SU-DHL-6 (cell line): ENCODE data around the gene GSTO2.
A peak's percentile ranks its signal among the peaks of the same experiment; 100 is the strongest.

Experiments
- H2AFZ ChIP-seq: fragments of 200-600 bp; sonication (generic); 2 replicates; pipeline ENCODE4 v1.6.1; 2014; ENCODE audit warnings: low read depth, mild to moderate bottlenecking, moderate library complexity, mixed read lengths, antibody characterized with exemption, low read length; ENCODE audit not compliant: severe bottlenecking
- H3F3A ChIP-seq: fragments of 200-600 bp; shearing (Covaris generic); 2 replicates; pipeline ENCODE4 v1.6.0; 2016; ENCODE audit warnings: antibody characterized with exemption, mild to moderate bottlenecking; ENCODE audit not compliant: insufficient read depth
- H3K27ac ChIP-seq: fragments of 200-600 bp; sonication (generic); 2 replicates; pipeline ENCODE4 v1.5.1; 2016; ENCODE audit warnings: low read depth, mild to moderate bottlenecking, low read length, moderate library complexity, mixed read lengths
- H3K27me3 ChIP-seq: fragments of 200-600 bp; sonication (generic), shearing (Covaris generic); 2 replicates; pipeline ENCODE4 v1.6.0; 2014; ENCODE audit warnings: mild to moderate bottlenecking, low read length
- H3K36me3 ChIP-seq: fragments of 200-600 bp; sonication (generic); 2 replicates; pipeline ENCODE4 v1.6.1; 2014; ENCODE audit warnings: mild to moderate bottlenecking, low read length, mixed read lengths
- H3K4me2 ChIP-seq: fragments of 300-600, 200-600 bp; shearing (Covaris generic), sonication (generic); 2 replicates; pipeline ENCODE4 v1.6.0; 2014; ENCODE audit warnings: low read length, low read depth, mild to moderate bottlenecking; ENCODE audit not compliant: poor library complexity, severe bottlenecking
- H3K4me3 ChIP-seq: fragments of 200-600 bp; sonication (generic); 2 replicates; pipeline ENCODE4 v1.5.1; 2014; ENCODE audit warnings: antibody characterized with exemption, low read length, mild to moderate bottlenecking, mixed read lengths; ENCODE audit not compliant: insufficient read depth, poor library complexity, severe bottlenecking
- H3K79me2 ChIP-seq: fragments of 200-600 bp; sonication (generic); 2 replicates; pipeline ENCODE4 v1.6.1; 2014; ENCODE audit warnings: mild to moderate bottlenecking, low read length, moderate library complexity; ENCODE audit not compliant: insufficient read depth
- H3K9ac ChIP-seq: fragments of 200-600 bp; sonication (generic); 2 replicates; pipeline ENCODE4 v1.7.0; 2014; ENCODE audit warnings: mild to moderate bottlenecking, low read length
- H3K9me2 ChIP-seq: fragments of 200-600 bp; sonication (generic); replicated peaks from 2 replicates; pipeline ENCODE4 v1.6.1; 2014; ENCODE audit warnings: low read length; ENCODE audit not compliant: insufficient read depth
- H3K9me3 ChIP-seq: fragments of 200-600 bp; sonication (generic); 2 replicates; pipeline ENCODE4 v1.6.1; 2014; ENCODE audit warnings: low read length, mixed read lengths; ENCODE audit not compliant: insufficient read depth
- H4K20me1 ChIP-seq: fragments of 200-600 bp; sonication (generic); 2 replicates; pipeline ENCODE4 v1.6.1; 2014; ENCODE audit warnings: low read depth, mild to moderate bottlenecking, antibody characterized with exemption, low read length, moderate library complexity, mixed read lengths
- EZH2phosphoT487 ChIP-seq: fragments of 200-600 bp; sonication (generic), shearing (Covaris generic); conservative IDR thresholded peaks from 2 replicates; pipeline ENCODE4 v1.6.1; 2018; ENCODE audit warnings: mild to moderate bottlenecking, antibody characterized with exemption, low read length, moderate library complexity, mixed read lengths
- TF ChIP-seq, protein P1 (sequence below): fragments of 200-600 bp; sonication (generic); IDR thresholded peaks from one replicate; pipeline ENCODE4 v1.5.1; 2017; ENCODE audit warnings: antibody characterized with exemption, mild to moderate bottlenecking, low read length, moderate library complexity; ENCODE audit not compliant: insufficient read depth, poor library complexity, severe bottlenecking

The GSTO2 gene

DNA sequence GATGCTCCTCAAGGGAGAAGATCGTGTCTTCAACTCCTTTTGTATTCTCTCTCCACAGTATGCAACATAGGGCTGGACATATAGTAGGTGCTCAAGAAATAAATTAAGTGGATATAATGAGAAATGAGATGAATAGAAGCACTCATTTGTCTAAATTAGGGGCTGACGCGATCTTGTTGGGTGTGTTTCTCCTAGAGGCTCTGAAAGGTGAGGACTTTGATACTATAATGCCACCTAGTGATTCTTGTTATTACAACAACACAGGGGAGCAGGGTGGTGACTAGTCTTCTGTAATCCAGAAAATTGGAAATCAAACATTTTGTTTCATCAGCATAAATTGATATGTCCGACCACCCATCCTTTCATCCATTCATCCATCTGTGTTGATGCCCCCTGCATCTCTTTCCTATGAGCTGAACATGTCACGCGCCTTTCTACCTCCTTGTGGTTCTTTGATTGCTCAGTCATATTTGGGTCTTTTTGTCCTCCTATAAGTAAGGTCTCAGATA, 81.2 kb downstream of the GSTO2 start:
- H2AFZ ChIP-seq, result no peak overlapping the region
- no peak overlapping the region for H3K9ac ChIP-seq
- H3K36me3 ChIP-seq, result no peaks in the 10 kb centered on the region
- no peaks in the 10 kb centered on the region for H3K79me2 ChIP-seq
- H3K9me2 ChIP-seq, result no peaks in the 10 kb centered on the region
- no peaks in the 10 kb centered on the region for H3K9me3 ChIP-seq
- no peak for TF ChIP-seq EZH2phosphoT487
- TF ChIP-seq, protein P1, sequence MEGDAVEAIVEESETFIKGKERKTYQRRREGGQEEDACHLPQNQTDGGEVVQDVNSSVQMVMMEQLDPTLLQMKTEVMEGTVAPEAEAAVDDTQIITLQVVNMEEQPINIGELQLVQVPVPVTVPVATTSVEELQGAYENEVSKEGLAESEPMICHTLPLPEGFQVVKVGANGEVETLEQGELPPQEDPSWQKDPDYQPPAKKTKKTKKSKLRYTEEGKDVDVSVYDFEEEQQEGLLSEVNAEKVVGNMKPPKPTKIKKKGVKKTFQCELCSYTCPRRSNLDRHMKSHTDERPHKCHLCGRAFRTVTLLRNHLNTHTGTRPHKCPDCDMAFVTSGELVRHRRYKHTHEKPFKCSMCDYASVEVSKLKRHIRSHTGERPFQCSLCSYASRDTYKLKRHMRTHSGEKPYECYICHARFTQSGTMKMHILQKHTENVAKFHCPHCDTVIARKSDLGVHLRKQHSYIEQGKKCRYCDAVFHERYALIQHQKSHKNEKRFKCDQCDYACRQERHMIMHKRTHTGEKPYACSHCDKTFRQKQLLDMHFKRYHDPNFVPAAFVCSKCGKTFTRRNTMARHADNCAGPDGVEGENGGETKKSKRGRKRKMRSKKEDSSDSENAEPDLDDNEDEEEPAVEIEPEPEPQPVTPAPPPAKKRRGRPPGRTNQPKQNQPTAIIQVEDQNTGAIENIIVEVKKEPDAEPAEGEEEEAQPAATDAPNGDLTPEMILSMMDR, result peak; percentile 13
- no peak overlapping the region for H3K27ac ChIP-seq
- H3K4me2 ChIP-seq, result peak overlapping the region; percentile 23
- no peaks in the 10 kb centered on the region for H4K20me1 ChIP-seq
- H3F3A ChIP-seq, result no peaks in the 10 kb centered on the region
- H3K4me3 ChIP-seq, result no peak overlapping the region
- H3K27me3 ChIP-seq, result no peaks in the 10 kb centered on the region

DNA sequence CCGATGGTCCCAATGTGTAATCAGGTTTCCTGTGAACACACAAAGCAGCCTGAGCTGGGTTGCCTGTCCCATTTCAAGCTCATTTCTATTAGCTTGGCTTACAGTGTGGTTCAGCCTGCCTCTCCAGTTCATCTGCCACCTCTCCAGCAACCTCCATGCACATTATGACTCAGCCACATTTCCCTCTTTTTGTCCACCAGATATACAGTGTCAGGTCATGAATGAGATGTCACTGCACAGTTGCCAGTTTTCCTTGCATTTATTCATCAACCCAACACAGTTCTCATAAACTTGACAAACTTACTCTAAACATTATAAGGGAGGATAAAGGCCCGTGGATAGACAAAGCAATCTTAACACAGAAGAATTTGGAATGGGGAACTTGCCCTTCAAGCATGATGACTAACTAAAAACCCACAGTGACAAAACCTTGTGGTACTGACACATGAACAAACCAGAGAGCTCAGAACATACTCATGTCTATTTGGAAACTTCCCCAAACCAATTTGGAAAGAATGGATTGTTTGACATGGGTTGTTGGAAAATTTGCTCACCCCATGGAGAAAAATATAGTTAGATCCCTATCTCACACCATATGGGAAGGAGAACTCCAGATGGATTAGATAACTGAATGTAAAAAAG, 82.2 kb downstream of the GSTO2 start:
- TF ChIP-seq, protein P1, result no peak
- TF ChIP-seq EZH2phosphoT487, result no peak
- no peak overlapping the region for H2AFZ ChIP-seq

DNA sequence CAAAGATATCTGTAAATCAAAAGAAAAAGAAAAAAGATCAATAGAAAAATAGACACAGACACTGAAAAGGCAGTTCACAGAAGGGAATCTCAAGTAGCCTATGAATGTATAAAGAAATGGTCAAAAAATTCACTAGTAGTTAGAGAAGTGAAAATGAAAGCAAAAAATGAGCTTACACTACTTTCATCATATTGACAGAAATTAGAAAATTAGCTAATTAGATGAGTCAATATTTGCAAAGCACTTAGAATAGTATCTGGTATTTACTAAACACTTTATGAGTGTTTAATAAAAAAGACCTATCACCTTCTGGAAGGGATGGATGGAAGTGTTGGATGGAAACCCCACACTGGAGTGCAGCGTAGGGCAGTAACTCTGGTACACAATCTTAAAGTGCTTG, 82.9 kb downstream of the GSTO2 start:
- no peaks in the 10 kb centered on the region for H3K9me3 ChIP-seq
- H3K79me2 ChIP-seq, result no peaks in the 10 kb centered on the region
- no peaks in the 10 kb centered on the region for H3K36me3 ChIP-seq
- no peaks in the 10 kb centered on the region for H3K27me3 ChIP-seq
- no peak overlapping the region for H3K4me3 ChIP-seq
- H3K9me2 ChIP-seq, result no peaks in the 10 kb centered on the region
- H3F3A ChIP-seq, result no peaks in the 10 kb centered on the region
- TF ChIP-seq, protein P1, result no peak
- no peak for TF ChIP-seq EZH2phosphoT487
- H3K4me2 ChIP-seq, result peak overlapping the region; percentile 35
- H3K27ac ChIP-seq, result no peak overlapping the region
- H2AFZ ChIP-seq, result no peak overlapping the region
- no peaks in the 10 kb centered on the region for H4K20me1 ChIP-seq
- no peak overlapping the region for H3K9ac ChIP-seq

More for the DNA sequence above, 82.2 kb downstream of the GSTO2 start:
- Histone ChIP-seq H3K79me2 (no peaks in the 10 kb centered on the region), H3K4me2 (no peak overlapping the region), H4K20me1 (no peaks in the 10 kb centered on the region), H3K27me3 (no peaks in the 10 kb centered on the region), H3K36me3 (no peaks in the 10 kb centered on the region), H3K9me3 (no peaks in the 10 kb centered on the region), H3K27ac (no peak overlapping the region), H3F3A (no peaks in the 10 kb centered on the region), H3K9ac (no peak overlapping the region), H3K4me3 (no peak overlapping the region), H3K9me2 (no peaks in the 10 kb centered on the region)
